Measurements from ENCODE around the gene LAPTM4A. TPM values are rescaled to one million over a fixed set of nuclear protein-coding genes. Genes with fewer than 3 reads are reported as not detected.
A peak's percentile ranks its signal among the peaks of the same experiment; 100 is the strongest.

The LAPTM4A gene
- total RNA-seq, 2 donors from 2014 or later: 44.3 to 46.0 TPM

- DNase-seq (no peak), ATAC-seq (peak; percentile 33)
- H3K36me3 Mint-ChIP-seq (ENCODE audit: low read depth): peaks cover 21% of the 10 kb centered on the region
- no peak overlapping the region for H3K4me3 Mint-ChIP-seq
- H3K9me3 ChIP-seq (ENCODE audit: control insufficient read depth, low read length, poor library complexity, severe bottlenecking): no peaks in the 10 kb centered on the region
- H3K27ac Mint-ChIP-seq: no peak overlapping the region
- H3K4me1 Mint-ChIP-seq: peaks cover 13% of the 10 kb centered on the region
- no peaks in the 10 kb centered on the region for H3K27me3 Mint-ChIP-seq
Measured at GRCh38 chr2:20035955-20036666, 15.3 kb downstream of the LAPTM4A start.

- Mint-ChIP-seq H3K4me1 (peaks cover 13% of the 10 kb centered on the region), H3K27ac (peak overlapping the region; percentile 11), H3K36me3 (ENCODE audit: low read depth) (peaks cover 27% of the 10 kb centered on the region), H3K4me3 (no peak overlapping the region), H3K27me3 (no peaks in the 10 kb centered on the region)
- H3K9me3 ChIP-seq (ENCODE audit: control insufficient read depth, low read length, poor library complexity, severe bottlenecking): no peaks in the 10 kb centered on the region
- DNase-seq: no peak
- no peak for ATAC-seq
Measured at GRCh38 chr2:20034821-20035220, 16.6 kb downstream of the LAPTM4A start.

- H3K27ac Mint-ChIP-seq: no peak overlapping the region
Measured at GRCh38 chr2:20034218-20034617, 17.2 kb downstream of the LAPTM4A start.

GRCh38 chr2:20033322-20033721, 18.1 kb downstream of the LAPTM4A start:
- H3K4me1 Mint-ChIP-seq: peaks cover 13% of the 10 kb centered on the region
- H3K9me3 ChIP-seq (ENCODE audit: control insufficient read depth, low read length, poor library complexity, severe bottlenecking): no peaks in the 10 kb centered on the region
- H3K36me3 Mint-ChIP-seq (ENCODE audit: low read depth): peaks cover 32% of the 10 kb centered on the region
- no peak overlapping the region for H3K27ac Mint-ChIP-seq
- no peak overlapping the region for H3K4me3 Mint-ChIP-seq
- DNase-seq (no peak), ATAC-seq (no peak)
- no peaks in the 10 kb centered on the region for H3K27me3 Mint-ChIP-seq

More at GRCh38 chr2:20034218-20034617, 17.2 kb downstream of the LAPTM4A start:
- Mint-ChIP-seq H3K36me3 (ENCODE audit: low read depth) (peaks cover 27% of the 10 kb centered on the region), H3K4me1 (peaks cover 13% of the 10 kb centered on the region), H3K4me3 (no peak overlapping the region), H3K27me3 (no peaks in the 10 kb centered on the region)
- DNase-seq: no peak
- no peaks in the 10 kb centered on the region for H3K9me3 ChIP-seq (ENCODE audit: control insufficient read depth, low read length, poor library complexity, severe bottlenecking)
- no peak for ATAC-seq

- H3K27ac Mint-ChIP-seq: no peak overlapping the region
- no peaks in the 10 kb centered on the region for H3K27me3 Mint-ChIP-seq
- peaks cover 23% of the 10 kb centered on the region for H3K36me3 Mint-ChIP-seq (ENCODE audit: low read depth)
- no peaks in the 10 kb centered on the region for H3K9me3 ChIP-seq (ENCODE audit: control insufficient read depth, low read length, poor library complexity, severe bottlenecking)
- H3K4me3 Mint-ChIP-seq: no peak overlapping the region
- H3K4me1 Mint-ChIP-seq: no peaks in the 10 kb centered on the region
- ATAC-seq: no peak
- DNase-seq: no peak
Measured at GRCh38 chr2:20030224-20030623, 21.2 kb downstream of the LAPTM4A start.

GRCh38 chr2:20027705-20028434, 23.6 kb downstream of the LAPTM4A start:
- H3K4me3 Mint-ChIP-seq: no peak overlapping the region
- no peaks in the 10 kb centered on the region for H3K4me1 Mint-ChIP-seq
- H3K27ac Mint-ChIP-seq: no peak overlapping the region
- H3K9me3 ChIP-seq (ENCODE audit: control insufficient read depth, low read length, poor library complexity, severe bottlenecking): no peaks in the 10 kb centered on the region
- no peak for ATAC-seq
- H3K27me3 Mint-ChIP-seq: no peaks in the 10 kb centered on the region
- peaks cover 18% of the 10 kb centered on the region for H3K36me3 Mint-ChIP-seq (ENCODE audit: low read depth)
- no peak for DNase-seq

- H3K4me3 Mint-ChIP-seq: no peak overlapping the region
- H3K4me1 Mint-ChIP-seq: no peaks in the 10 kb centered on the region
- H3K36me3 Mint-ChIP-seq (ENCODE audit: low read depth): peaks cover 18% of the 10 kb centered on the region
- no peaks in the 10 kb centered on the region for H3K9me3 ChIP-seq (ENCODE audit: control insufficient read depth, low read length, poor library complexity, severe bottlenecking)
- ATAC-seq (no peak), DNase-seq (no peak)
- H3K27me3 Mint-ChIP-seq: no peaks in the 10 kb centered on the region
- H3K27ac Mint-ChIP-seq: no peak overlapping the region
Measured at GRCh38 chr2:20027260-20027677, 24.2 kb downstream of the LAPTM4A start.

GRCh38 chr2:20025065-20025786, 26.2 kb downstream of the LAPTM4A start:
- no peak for ATAC-seq
- peaks cover 11% of the 10 kb centered on the region for H3K36me3 Mint-ChIP-seq (ENCODE audit: low read depth)
- no peak for DNase-seq
- no peaks in the 10 kb centered on the region for H3K4me1 Mint-ChIP-seq
- H3K9me3 ChIP-seq (ENCODE audit: control insufficient read depth, low read length, poor library complexity, severe bottlenecking): no peaks in the 10 kb centered on the region
- H3K4me3 Mint-ChIP-seq: no peak overlapping the region
- H3K27ac Mint-ChIP-seq: no peak overlapping the region
- no peaks in the 10 kb centered on the region for H3K27me3 Mint-ChIP-seq

GRCh38 chr2:20023688-20024087, 27.7 kb downstream of the LAPTM4A start:
- no peak for DNase-seq
- no peak for ATAC-seq
- no peaks in the 10 kb centered on the region for H3K4me1 Mint-ChIP-seq
- H3K27me3 Mint-ChIP-seq: no peaks in the 10 kb centered on the region
- peaks cover 7% of the 10 kb centered on the region for H3K36me3 Mint-ChIP-seq (ENCODE audit: low read depth)
- peaks cover 2% of the 10 kb centered on the region for H3K9me3 ChIP-seq (ENCODE audit: control insufficient read depth, low read length, poor library complexity, severe bottlenecking)
- no peak overlapping the region for H3K27ac Mint-ChIP-seq
- H3K4me3 Mint-ChIP-seq: no peak overlapping the region

GRCh38 chr2:20021405-20022009, 29.9 kb downstream of the LAPTM4A start:
- ATAC-seq (no peak), DNase-seq (no peak)
- H3K9me3 ChIP-seq (ENCODE audit: control insufficient read depth, low read length, poor library complexity, severe bottlenecking): peaks cover 2% of the 10 kb centered on the region
- H3K4me1 Mint-ChIP-seq: no peaks in the 10 kb centered on the region
- no peak overlapping the region for H3K4me3 Mint-ChIP-seq
- H3K27ac Mint-ChIP-seq: no peak overlapping the region
- H3K36me3 Mint-ChIP-seq (ENCODE audit: low read depth): peaks cover 2% of the 10 kb centered on the region
- H3K27me3 Mint-ChIP-seq: no peaks in the 10 kb centered on the region

- no peak overlapping the region for H3K27ac Mint-ChIP-seq
- no peak overlapping the region for H3K4me3 Mint-ChIP-seq
- peaks cover 2% of the 10 kb centered on the region for H3K9me3 ChIP-seq (ENCODE audit: control insufficient read depth, low read length, poor library complexity, severe bottlenecking)
- H3K27me3 Mint-ChIP-seq: no peaks in the 10 kb centered on the region
- H3K36me3 Mint-ChIP-seq (ENCODE audit: low read depth): peaks cover 2% of the 10 kb centered on the region
- ATAC-seq (no peak), DNase-seq (no peak)
- H3K4me1 Mint-ChIP-seq: no peaks in the 10 kb centered on the region
Measured at GRCh38 chr2:20019747-20020146, 31.7 kb downstream of the LAPTM4A start.

- H3K27me3 Mint-ChIP-seq: no peaks in the 10 kb centered on the region
- peaks cover 2% of the 10 kb centered on the region for H3K36me3 Mint-ChIP-seq (ENCODE audit: low read depth)
- DNase-seq (no peak), ATAC-seq (no peak)
- H3K4me3 Mint-ChIP-seq: no peak overlapping the region
- H3K4me1 Mint-ChIP-seq: no peaks in the 10 kb centered on the region
- H3K27ac Mint-ChIP-seq: no peak overlapping the region
- peaks cover 2% of the 10 kb centered on the region for H3K9me3 ChIP-seq (ENCODE audit: control insufficient read depth, low read length, poor library complexity, severe bottlenecking)
Measured at GRCh38 chr2:20018601-20019152, 32.8 kb downstream of the LAPTM4A start.

- Mint-ChIP-seq H3K27me3 (peaks cover 14% of the 10 kb centered on the region), H3K4me3 (no peak overlapping the region), H3K4me1 (peaks cover 6% of the 10 kb centered on the region), H3K27ac (no peak overlapping the region), H3K36me3 (ENCODE audit: low read depth) (no peaks in the 10 kb centered on the region)
- DNase-seq (no peak), ATAC-seq (no peak)
- peaks cover 2% of the 10 kb centered on the region for H3K9me3 ChIP-seq (ENCODE audit: control insufficient read depth, low read length, poor library complexity, severe bottlenecking)
Measured at GRCh38 chr2:20016346-20016745, 35.1 kb downstream of the LAPTM4A start.

Data from T-helper 17 cell (primary cell).